Measurements from ENCODE around the gene DLK1.
A peak's percentile ranks its signal among the peaks of the same experiment; 100 is the strongest.

DLK1 gene

GRCh38 chr14:100693877-100694578, 32.7 kb upstream of the DLK1 start:
- no peak for DNase-seq

GRCh38 chr14:100694579-100695422, 31.9 kb upstream of the DLK1 start:
- DNase-seq, result no peak

DNA sequence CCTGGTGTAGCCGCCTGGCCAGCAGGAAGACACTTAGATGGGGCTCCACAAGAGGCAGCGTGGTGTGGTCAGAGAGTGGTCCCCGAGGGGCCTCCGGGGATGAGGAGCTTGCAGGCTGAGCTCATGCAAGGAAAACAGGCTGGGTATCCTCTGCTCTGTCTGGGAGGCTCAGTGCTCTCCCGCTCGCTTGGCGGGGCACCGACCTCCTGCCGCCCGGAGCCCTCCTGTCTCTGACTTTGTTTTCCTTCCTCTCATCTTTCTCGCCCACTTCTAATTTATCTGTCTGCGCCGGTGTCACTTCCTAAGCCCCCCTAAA, 31.3 kb upstream of the DLK1 start:
- no peak for DNase-seq

DNA sequence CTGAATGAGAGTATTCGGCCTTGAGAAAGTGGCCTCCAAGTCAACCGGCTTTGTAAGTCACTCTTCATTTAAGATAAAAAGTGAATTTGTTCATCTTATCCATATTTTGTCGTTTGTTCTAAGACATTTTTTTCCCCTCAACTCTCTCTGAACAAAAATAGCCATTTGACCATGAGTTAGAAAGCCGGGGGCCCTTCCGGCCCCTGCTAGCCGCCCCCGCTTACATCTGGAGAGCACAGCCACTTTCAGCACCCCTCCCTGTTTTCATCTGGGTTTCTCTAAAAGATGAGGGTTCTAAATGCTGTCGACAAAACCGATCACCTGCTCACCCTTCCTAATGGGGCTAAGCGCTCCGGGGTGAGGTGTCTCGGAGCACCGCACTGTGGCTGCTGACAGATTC, 30.7 kb upstream of the DLK1 start:
- DNase-seq, result no peak

GRCh38 chr14:100696590-100696989, 30.1 kb upstream of the DLK1 start:
- DNase-seq, result no peak

DNA sequence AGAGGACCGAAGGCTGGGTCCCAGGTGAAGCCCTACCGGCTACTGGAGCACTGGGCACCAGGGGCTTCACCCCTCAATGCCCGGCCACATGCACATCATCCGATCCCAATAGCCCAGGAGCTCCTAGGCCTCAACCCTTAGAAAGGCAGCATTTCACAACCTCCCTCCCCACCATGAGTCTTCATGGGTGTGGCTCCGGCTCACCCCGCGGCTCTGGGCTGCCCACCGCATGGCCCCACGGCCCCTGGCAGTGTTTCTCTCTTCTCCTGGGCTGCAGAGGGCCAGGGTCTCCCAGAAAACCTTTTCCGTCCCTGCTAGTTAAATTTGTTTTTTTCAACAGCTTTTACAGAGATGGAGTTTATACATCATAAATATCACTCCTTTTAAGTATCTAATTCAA, 28.6 kb upstream of the DLK1 start:
- DNase-seq, result no peak

- no peak for DNase-seq
These were observed 27.8 kb upstream of the DLK1 start for GRCh38 chr14:100698666-100699448.

GRCh38 chr14:100701314-100701713, 25.4 kb upstream of the DLK1 start:
- DNase-seq, result no peak

DNA sequence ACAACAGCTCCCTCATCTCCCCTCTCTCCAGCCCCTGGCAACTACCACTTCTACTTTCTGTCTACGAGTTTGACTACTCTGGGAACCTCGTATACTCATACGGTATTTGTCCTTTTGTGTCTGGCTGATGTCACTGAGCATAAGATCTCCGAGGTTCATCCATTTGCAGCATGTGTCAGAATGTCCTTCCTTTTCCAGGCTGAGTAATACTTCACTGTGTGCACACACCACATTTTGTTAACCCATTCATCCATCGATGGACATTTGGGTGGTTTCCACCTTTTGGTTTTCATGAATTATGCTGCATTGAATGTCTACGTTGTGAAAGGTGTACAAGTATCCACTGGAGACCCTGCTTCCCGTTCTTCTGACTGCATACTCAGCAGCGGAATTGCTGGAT, 24.1 kb upstream of the DLK1 start:
- DNase-seq, result no peak

GRCh38 chr14:100703386-100704220, 23.1 kb upstream of the DLK1 start:
- no peak for DNase-seq

GRCh38 chr14:100706200-100706599, 20.5 kb upstream of the DLK1 start:
- no peak for DNase-seq

DNA sequence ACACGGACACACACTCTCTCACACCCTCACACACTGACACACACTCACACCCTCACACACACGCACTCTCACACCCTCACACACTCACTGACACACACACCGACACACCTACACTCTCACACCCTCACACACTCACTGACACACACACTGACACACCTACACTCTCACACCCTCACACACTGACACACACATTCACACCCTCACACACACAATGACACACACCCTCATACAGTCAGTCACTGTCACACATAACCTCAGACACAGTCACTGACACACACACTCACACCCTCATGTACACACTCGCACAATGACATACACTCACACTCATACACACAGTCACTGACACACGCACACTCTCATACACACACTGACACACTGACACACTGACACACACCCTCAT, 19.8 kb upstream of the DLK1 start:
- DNase-seq, result no peak

- no peak for DNase-seq
These were observed 18.0 kb upstream of the DLK1 start for GRCh38 chr14:100708425-100709288.

- DNase-seq, result no peak
These were observed 17.1 kb upstream of the DLK1 start for GRCh38 chr14:100709289-100710284.

GRCh38 chr14:100710391-100710790, 16.3 kb upstream of the DLK1 start:
- DNase-seq, result no peak

- no peak for DNase-seq
These were observed 15.7 kb upstream of the DLK1 start for GRCh38 chr14:100710826-100711462.

- DNase-seq, result peak in 1 of 2 donors; percentile 14
These were observed 15.2 kb upstream of the DLK1 start for GRCh38 chr14:100711493-100711892.

GRCh38 chr14:100712490-100712889, 14.2 kb upstream of the DLK1 start:
- no peak for DNase-seq

DNA sequence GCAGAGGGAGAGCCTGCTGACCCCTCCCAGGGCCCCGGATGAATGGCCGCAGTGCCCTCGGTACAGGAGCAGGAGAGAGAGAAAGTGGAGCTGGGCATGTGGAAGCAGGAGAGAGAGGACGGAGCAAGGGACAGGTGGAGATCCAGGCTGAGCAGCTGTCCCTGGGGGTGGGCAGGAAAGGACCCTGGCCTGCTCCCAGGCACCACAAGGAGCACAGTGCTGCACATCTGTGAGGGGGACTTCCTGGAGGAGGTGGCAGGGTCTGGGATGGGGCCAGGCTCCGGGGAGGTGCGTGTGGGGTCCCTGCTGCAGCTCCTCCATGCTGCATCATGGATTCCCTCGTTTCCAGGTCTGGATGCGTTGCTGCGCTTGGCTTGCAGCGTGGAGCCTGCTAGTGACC, 13.0 kb upstream of the DLK1 start:
- no peak for DNase-seq

Measured in CD4-positive, alpha-beta T cell treated with Interleukin-4 for 1 hour (primary cell).